Amniotic stem cell (primary cell): ENCODE measurements around the gene TMPRSS2.

Experiments
- DNase-seq: peaks from one replicate; lab custom pipeline; 2025; lab: John Stamatoyannopoulos, UW

The TMPRSS2 gene

DNA sequence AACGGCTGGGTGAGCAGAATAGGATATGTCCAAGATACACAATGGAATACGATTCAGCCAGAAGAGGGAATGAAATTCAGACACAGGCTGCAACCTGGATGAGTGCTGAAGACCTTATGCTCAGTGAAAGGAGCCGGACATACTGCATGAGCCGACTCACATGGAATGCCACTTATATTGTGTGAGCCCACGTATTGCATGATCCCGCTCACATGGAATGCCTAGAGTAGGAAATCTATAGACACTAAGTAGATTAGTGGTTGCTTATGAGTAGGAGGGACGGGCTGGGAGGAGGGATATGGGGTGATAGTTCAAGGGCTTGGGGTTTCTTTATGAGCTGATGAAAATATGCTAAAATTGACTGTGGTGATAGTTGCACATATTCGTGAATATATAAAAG lies 26.8 kb downstream of the TMPRSS2 start:
- DNase-seq = peak; percentile 24

DNA sequence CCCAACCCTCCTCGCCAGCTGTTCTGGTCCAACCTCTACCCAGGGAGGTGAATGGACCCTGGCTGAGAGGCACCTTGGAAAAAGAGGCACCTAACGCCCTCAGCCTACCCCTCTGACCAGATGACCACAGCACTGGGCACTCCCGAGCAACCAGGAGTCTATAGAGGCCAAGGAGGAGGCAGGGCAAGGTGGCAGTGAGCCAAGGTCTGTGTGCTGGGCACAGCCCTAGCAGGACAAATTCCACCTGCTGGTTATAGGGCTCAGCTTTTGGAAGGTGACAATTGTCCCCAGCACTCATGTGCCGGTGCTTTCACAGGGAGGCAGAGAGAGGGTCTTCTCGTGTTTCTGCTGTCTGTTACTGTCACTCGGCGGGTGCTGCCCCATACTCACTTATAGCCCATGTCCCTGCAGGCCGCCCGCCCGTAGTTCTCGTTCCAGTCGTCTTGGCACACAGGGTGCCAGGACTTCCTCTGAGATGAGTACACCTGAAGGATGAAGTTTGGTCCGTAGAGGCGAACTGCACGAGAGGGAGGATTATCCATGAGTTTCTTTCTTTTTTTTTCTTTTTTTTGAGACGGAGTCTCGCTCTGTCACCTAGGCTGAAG lies 27.8 kb downstream of the TMPRSS2 start:
- no peak for DNase-seq

DNA sequence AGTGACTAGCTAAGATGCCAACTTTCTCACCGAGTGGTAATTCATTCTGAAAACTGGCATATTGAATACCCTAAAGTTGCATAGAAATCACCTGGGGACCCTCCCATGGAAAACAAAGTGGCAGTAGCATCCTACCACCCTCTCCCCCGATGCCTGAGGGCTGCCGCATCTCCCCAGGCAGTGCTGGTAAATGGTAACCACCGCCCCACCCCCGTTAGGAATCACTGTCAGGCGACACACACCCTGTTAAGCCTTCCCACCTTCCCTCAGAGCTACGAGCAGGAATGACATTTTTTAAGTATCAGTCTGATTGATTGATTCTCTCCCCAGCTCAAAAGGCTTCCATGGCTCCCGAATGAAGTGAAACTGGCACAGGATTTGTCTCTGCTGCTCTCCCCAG lies 28.3 kb downstream of the TMPRSS2 start:
- DNase-seq = no peak

- no peak for DNase-seq
Measured at GRCh38 chr21:41478319-41479177, 29.4 kb downstream of the TMPRSS2 start.

GRCh38 chr21:41477641-41478318 lies 30.2 kb downstream of the TMPRSS2 start:
- no peak for DNase-seq

DNA sequence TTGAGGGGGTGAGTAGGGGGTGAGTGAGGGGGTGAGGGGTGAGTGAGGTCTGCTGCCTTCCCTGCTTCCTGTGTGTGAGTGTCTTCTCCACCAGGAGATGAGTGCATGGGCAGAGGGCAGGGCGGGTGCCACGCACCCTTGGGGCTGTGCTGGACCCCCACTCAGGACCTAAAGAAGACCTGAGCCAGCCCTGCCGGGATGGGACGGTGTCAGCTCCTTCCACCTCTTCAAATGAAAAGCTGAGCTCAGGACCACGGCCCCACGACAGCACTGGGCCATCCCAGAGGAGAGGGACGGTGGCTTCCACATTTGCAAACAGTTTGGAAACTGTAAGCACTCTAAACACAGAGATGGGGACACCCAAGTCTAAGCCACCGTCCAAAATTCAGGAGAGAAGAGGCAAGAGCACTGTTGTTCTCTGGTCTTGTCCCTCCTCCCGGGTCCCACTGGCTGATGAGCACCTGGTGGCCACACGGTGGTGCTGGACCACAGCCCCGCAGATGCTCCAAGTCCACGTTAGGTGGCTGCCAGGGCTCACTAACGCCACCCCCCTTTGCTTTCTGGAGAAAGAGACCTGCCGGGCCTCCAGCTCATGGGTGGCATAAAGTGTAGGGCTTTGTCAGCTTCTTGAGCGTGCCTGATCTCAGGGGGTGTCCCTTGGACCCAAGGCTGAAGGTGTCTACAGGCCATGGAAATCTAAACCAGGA lies 32.1 kb downstream of the TMPRSS2 start:
- no peak for DNase-seq

DNA sequence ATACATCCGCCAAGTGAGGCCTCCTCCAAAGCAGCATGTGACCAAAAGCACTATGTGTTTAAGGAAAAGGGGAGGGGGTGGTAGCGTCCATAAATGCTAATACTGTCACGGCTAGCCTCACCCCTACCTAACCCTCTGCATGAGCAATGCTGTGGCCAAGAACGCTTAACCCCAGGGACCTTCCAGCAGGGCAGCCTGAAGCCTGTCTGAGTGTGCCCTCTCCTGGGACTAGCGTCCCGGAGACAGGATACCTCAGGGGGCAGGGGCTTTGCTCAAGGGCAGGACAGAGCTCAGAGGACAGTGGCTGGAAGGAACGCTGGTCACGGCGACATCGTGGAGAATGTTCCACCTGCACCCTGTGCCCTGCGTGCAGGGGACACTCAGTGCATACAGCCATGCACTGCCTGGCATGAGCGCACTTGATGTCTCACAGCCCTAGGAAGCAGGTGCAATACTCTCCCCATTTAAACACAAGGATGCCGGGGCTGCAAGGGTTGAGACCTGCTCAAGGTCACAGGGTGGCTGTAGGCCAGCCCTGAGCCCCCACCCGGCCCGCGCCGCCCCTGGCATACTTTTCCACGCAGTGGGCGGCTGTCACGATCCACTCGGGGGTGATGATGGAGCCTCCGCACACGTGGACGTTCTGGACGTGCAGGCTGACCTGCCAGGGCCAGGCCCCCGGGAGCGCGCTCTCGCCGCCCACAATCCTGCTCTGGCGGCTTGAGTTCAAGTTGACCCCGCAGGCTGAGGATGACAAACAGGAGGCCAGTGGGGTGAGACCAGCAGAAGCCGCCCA lies 35.0 kb downstream of the TMPRSS2 start:
- no peak for DNase-seq

DNA sequence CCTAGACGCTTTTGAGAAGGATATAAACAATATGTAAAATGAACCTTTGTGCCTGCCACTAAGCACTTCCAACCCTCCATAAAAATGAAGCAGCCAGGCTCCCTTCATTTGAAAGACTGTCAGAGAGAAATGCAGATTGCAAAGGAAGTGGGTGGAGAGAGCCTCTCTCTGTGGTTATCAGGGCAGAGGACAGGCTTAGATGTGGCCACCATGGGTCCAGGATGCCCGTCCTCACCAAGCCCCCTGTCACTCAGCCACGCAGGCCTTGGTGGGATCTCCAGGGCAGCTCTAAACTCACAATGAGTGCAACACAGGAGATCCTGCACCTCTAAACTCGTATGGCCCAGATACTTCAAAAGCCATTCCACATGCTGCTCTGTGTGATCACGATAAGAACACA lies 37.9 kb downstream of the TMPRSS2 start:
- DNase-seq = no peak

- DNase-seq = no peak
Measured at GRCh38 chr21:41466024-41466820, 41.7 kb downstream of the TMPRSS2 start.

GRCh38 chr21:41465176-41465781 lies 42.7 kb downstream of the TMPRSS2 start:
- no peak for DNase-seq

GRCh38 chr21:41460578-41461527 lies 47.1 kb downstream of the TMPRSS2 start:
- peak; percentile 63 for DNase-seq

GRCh38 chr21:41459884-41460534 lies 47.9 kb downstream of the TMPRSS2 start:
- no peak for DNase-seq

DNA sequence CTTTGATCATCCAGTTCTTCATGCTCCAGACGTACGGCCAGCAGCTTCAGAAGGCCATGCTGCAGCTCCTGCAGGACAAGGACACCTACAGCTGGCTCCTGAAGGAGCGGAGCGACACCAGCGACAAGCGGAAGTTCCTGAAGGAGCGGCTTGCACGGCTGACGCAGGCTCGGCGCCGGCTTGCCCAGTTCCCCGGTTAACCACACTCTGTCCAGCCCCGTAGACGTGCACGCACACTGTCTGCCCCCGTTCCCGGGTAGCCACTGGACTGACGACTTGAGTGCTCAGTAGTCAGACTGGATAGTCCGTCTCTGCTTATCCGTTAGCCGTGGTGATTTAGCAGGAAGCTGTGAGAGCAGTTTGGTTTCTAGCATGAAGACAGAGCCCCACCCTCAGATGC lies 49.4 kb downstream of the TMPRSS2 start:
- no peak for DNase-seq

GRCh38 chr21:41458121-41458520 lies 49.8 kb downstream of the TMPRSS2 start:
- no peak for DNase-seq

DNA sequence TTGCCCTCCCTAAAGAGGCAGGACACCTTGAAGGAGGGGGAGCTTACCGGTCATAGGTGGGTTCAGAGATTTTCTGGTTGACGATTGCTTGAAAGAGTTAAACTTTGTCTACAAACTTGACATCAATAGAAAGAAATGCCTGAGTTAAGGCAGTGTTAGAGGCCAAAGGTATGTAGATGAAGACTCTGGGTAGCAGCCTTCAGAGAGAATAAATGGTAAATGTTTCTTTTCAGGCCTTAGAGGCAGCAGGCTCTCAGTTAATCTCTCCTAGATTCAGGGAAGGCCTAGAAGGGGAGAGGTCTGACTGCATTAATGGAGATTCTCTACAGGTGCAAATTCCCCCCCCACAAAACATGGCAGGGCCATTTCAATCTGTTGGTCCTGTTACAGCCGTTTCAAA lies 54.2 kb downstream of the TMPRSS2 start:
- no peak for DNase-seq

- DNase-seq = no peak
Measured at GRCh38 chr21:41453198-41453597, 54.8 kb downstream of the TMPRSS2 start.

- no peak for DNase-seq
Measured at GRCh38 chr21:41451753-41452676, 55.9 kb downstream of the TMPRSS2 start.

DNA sequence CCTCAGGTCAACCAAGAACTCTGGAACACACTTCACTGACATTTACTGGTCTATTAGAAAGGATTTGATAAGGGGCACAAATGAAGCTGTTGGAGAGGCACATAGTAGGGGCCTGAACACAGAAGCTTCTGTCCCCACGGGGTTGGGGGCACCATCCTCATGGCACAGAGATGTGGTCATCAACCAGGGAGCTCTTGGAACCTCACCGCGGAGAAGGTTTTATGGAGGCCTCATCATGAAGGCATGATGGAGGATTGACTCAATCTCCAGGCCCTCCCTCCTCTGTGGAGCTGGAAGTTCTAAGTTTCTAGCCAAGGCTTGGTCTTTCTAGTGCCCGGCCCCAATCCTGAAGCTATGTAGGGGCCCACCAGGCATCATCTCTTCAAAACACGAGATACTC lies 58.3 kb downstream of the TMPRSS2 start:
- DNase-seq = no peak
